ENCODE results near the gene HIRA. TPM values are rescaled to one million over a fixed set of nuclear protein-coding genes. Genes with fewer than 3 reads are reported as not detected.

The HIRA gene
- total and polyA plus RNA-seq, 4 donors = 4.1 to 32.5 (median 23.0) TPM

DNA sequence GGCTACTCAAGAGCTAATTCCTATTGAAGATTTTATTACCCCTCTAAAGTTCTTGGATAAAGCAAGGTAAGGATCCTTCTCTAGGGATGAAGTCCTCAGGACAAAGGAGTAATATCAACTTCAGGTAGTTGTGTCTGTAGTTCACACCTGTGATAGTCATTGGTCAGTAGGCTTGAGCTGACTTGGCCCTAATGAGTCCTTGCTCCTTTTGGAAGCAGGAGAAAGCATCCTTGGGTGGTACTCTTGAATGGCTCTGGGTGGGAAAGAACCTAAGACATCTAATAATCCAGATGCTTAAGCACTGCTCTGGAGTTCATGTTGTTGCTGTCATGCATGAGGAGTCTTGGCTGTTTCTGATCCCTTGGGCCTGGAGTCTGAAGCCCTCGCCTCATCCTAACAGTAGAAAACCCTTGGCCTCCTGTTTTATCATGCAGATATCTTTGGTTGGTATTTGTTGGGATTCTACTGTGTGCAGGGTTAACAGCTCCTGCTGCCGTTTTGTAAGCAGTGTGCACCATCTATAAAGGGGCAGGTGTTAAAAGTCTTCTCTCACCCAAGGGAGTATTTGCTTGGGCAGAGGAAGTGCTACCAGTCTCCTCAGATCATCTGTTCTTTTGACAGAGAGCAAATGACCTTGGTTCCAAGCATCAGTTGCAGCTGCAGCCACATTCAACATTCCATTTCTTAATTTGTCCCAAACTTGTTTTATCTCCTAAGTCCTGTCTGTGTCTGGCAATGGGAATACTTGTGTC lies 3.5 kb upstream of the HIRA start:
- no peaks in the 10 kb centered on the region for H3K27me3 ChIP-seq (ENCODE audit: control insufficient read depth in 4 of 4, insufficient read depth in 4 of 4, low read length in 3 of 4)
- peaks cover 0 to 18% (median 14%) of the 10 kb centered on the region in 4 donors for H3K4me1 ChIP-seq (ENCODE audit: control insufficient read depth in 4 of 4, insufficient read depth in 4 of 4, low read length in 3 of 4)
- no peak overlapping the region for H3K4me3 ChIP-seq (ENCODE audit: low read depth in 1 of 3, low read length in 3 of 3)
- H3K9ac ChIP-seq (ENCODE audit: low read depth in 1 of 2, low read length in 2 of 2) = no peak overlapping the region
- DNase-seq (ENCODE audit: low spot score) = no peak
- 92% methylated on average over 2 of the region's 2 CpGs for WGBS
- peaks cover 3 to 16% (median 11%) of the 10 kb centered on the region in 4 donors for H3K36me3 ChIP-seq (ENCODE audit: control insufficient read depth in 4 of 4, insufficient read depth in 3 of 4, low read depth in 1 of 4, low read length in 3 of 4)
- TF ChIP-seq SP1 (IDR thresholded peaks at IDR 0.05) (no peak), RAD21 (IDR thresholded peaks at IDR 0.05) (no peak), FOXA1 (IDR thresholded peaks at IDR 0.05) (no peak), FOXA2 (IDR thresholded peaks at IDR 0.05) (no peak), RXRA (IDR thresholded peaks at IDR 0.05) (no peak), YY1 (IDR thresholded peaks at IDR 0.05) (no peak), HNF4A (conservative IDR thresholded peaks at IDR 0.05) (no peak), TAF1 (conservative IDR thresholded peaks at IDR 0.05) (no peak), NR2F2 (IDR thresholded peaks at IDR 0.05) (no peak), JUND (IDR thresholded peaks at IDR 0.05) (no peak), HNF4G (IDR thresholded peaks at IDR 0.05) (no peak), ZBTB33 (IDR thresholded peaks at IDR 0.05) (no peak), ATF3 (IDR thresholded peaks at IDR 0.05) (no peak), EGR1 (IDR thresholded peaks at IDR 0.05; ENCODE audit: low read depth in 2 of 2) (no peak), GABPA (IDR thresholded peaks at IDR 0.05 in 1 of 2, conservative IDR thresholded peaks at IDR 0.05 in 1 of 2) (no peak)
- TF ChIP-seq, protein P1, sequence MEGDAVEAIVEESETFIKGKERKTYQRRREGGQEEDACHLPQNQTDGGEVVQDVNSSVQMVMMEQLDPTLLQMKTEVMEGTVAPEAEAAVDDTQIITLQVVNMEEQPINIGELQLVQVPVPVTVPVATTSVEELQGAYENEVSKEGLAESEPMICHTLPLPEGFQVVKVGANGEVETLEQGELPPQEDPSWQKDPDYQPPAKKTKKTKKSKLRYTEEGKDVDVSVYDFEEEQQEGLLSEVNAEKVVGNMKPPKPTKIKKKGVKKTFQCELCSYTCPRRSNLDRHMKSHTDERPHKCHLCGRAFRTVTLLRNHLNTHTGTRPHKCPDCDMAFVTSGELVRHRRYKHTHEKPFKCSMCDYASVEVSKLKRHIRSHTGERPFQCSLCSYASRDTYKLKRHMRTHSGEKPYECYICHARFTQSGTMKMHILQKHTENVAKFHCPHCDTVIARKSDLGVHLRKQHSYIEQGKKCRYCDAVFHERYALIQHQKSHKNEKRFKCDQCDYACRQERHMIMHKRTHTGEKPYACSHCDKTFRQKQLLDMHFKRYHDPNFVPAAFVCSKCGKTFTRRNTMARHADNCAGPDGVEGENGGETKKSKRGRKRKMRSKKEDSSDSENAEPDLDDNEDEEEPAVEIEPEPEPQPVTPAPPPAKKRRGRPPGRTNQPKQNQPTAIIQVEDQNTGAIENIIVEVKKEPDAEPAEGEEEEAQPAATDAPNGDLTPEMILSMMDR (IDR thresholded peaks at IDR 0.05; ENCODE audit: low read depth, low read length, missing input control) = no peak
- TF ChIP-seq, protein P2, sequence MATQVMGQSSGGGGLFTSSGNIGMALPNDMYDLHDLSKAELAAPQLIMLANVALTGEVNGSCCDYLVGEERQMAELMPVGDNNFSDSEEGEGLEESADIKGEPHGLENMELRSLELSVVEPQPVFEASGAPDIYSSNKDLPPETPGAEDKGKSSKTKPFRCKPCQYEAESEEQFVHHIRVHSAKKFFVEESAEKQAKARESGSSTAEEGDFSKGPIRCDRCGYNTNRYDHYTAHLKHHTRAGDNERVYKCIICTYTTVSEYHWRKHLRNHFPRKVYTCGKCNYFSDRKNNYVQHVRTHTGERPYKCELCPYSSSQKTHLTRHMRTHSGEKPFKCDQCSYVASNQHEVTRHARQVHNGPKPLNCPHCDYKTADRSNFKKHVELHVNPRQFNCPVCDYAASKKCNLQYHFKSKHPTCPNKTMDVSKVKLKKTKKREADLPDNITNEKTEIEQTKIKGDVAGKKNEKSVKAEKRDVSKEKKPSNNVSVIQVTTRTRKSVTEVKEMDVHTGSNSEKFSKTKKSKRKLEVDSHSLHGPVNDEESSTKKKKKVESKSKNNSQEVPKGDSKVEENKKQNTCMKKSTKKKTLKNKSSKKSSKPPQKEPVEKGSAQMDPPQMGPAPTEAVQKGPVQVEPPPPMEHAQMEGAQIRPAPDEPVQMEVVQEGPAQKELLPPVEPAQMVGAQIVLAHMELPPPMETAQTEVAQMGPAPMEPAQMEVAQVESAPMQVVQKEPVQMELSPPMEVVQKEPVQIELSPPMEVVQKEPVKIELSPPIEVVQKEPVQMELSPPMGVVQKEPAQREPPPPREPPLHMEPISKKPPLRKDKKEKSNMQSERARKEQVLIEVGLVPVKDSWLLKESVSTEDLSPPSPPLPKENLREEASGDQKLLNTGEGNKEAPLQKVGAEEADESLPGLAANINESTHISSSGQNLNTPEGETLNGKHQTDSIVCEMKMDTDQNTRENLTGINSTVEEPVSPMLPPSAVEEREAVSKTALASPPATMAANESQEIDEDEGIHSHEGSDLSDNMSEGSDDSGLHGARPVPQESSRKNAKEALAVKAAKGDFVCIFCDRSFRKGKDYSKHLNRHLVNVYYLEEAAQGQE (IDR thresholded peaks at IDR 0.05) = no peak
- TF ChIP-seq, protein P3, sequence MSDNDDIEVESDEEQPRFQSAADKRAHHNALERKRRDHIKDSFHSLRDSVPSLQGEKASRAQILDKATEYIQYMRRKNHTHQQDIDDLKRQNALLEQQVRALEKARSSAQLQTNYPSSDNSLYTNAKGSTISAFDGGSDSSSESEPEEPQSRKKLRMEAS (IDR thresholded peaks at IDR 0.05) = no peak
- H3K9me3 ChIP-seq (ENCODE audit: control insufficient read depth in 4 of 4, low read length in 3 of 4) = no peaks in the 10 kb centered on the region
- H3K27ac ChIP-seq (ENCODE audit: low read depth in 1 of 2, low read length in 2 of 2) = no peak overlapping the region
